Measurements from ENCODE around the gene TMPRSS7.
A peak's percentile ranks its signal among the peaks of the same experiment; 100 is the strongest.
"Not testable (repeated sequence)": the region's sequence is repeated elsewhere in the genome, so short reads cannot be mapped to it uniquely, and the experiment has no call there.

Gene TMPRSS7

DNA sequence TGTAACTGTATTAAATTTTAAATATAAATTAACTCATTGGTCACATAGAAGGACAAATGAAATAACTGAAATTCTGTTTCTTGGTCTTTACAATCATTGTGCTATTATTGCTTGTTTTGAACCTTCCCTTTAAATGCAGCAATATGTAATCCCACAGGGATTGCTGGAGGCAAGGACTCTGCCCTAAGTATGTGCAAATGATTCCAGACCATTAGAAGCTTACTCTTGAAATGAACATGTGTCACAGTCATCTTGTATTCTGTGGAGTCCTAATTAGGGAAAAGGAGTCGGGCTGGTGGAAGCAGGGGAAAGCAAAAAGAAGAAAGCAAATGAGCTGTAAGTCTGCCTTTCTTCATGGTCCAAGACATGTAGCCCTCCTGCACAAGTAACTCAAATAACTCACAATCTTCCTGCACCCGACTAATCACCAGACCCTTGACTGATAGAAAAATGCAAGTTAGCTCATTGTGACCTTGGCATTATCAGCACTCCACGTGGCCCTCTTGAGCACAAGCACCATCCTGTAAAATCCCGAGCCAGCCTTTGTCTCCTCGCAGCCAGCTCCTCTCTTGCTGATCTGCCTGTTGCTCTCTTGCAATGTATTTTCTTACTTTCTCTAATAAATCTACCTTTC is 2.3 kb upstream of the TMPRSS7 start:
- TF ChIP-seq, protein P1, sequence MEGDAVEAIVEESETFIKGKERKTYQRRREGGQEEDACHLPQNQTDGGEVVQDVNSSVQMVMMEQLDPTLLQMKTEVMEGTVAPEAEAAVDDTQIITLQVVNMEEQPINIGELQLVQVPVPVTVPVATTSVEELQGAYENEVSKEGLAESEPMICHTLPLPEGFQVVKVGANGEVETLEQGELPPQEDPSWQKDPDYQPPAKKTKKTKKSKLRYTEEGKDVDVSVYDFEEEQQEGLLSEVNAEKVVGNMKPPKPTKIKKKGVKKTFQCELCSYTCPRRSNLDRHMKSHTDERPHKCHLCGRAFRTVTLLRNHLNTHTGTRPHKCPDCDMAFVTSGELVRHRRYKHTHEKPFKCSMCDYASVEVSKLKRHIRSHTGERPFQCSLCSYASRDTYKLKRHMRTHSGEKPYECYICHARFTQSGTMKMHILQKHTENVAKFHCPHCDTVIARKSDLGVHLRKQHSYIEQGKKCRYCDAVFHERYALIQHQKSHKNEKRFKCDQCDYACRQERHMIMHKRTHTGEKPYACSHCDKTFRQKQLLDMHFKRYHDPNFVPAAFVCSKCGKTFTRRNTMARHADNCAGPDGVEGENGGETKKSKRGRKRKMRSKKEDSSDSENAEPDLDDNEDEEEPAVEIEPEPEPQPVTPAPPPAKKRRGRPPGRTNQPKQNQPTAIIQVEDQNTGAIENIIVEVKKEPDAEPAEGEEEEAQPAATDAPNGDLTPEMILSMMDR (conservative IDR thresholded peaks at IDR 0.05): no peak
- no peak overlapping the region for H3K27ac ChIP-seq

DNA sequence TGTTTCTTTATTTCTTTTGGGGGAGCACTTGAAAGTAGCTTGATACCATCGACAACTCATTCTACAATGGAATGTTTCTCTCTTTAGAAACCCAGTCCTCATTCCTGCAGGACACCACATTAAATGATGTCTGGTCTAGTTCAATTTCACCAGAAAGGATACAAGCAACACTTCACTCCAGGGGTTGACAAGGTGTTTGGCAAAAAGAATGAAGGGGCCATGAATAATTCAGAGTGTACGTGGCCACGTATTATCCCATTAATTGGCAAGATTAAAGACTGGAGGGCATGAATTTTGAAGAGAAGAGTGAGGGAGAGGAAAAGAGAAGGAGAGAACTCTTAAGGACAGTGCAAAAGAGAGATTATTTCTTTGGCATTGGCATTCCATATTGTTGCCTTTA is 705 bp downstream of the TMPRSS7 start:
- H3K27ac ChIP-seq: no peak overlapping the region
- TF ChIP-seq, protein P1 (conservative IDR thresholded peaks at IDR 0.05): no peak

DNA sequence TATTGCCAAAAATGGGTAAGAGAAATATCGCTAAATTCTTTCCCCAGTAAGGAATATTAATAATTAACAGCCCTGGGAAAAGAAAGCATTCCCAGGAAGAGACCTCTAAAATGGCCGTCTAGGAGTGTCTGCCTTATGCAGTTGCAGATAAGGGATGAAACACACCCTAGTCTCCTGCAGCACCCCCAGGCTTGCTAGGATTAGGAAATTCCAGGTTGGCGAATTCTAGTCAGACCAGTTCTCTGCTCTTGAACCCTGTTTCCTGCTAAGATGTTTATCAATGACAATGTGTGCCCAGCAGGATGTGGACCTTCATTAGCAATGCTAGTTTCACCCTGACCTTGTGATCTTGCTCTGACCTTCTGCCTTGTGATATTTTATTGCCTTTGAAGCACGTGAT is 2.7 kb downstream of the TMPRSS7 start:
- H3K27ac ChIP-seq: not testable (repeated sequence)

DNA sequence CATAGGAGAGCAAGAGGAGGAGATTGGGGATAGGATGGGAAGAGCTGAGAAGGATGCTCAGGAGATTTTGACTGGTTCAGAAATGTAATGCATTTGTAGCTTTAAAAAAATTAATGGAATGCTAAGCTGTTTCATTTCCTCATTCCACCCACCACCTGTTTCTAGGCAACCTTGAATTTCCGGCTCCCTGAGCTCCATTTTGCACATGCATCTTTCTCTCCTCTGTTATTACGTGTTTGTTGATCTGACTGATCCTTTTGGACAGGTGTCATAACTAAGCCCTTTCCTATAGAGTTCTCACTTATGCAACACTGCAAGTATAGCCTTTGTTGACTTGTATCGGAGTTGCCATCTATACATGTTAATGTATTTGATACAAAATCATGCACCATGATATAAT is 4.3 kb downstream of the TMPRSS7 start:
- TF ChIP-seq, protein P1 (conservative IDR thresholded peaks at IDR 0.05): no peak
- no peak overlapping the region for H3K27ac ChIP-seq

DNA sequence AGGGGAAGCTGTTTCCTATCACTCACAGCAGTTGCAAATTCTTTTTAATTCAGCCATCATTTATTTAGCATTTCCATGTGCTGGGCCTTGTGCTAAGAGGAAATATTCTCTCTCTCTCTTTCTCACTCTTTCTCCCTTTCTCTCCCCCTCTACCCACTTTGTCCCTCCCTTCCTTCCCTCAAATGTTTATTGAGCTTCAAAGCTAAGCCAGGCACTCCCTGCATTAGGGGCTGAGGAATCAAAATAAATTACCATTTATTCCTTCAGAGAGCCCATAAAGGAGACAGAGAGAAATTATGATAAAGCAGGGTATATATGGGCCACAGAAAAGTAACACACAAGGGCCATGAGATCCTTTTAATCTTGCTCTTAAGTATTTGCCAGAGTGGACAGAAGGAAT is 6.8 kb downstream of the TMPRSS7 start:
- H3K27ac ChIP-seq: no peak overlapping the region
- TF ChIP-seq, protein P1 (conservative IDR thresholded peaks at IDR 0.05): no peak

DNA sequence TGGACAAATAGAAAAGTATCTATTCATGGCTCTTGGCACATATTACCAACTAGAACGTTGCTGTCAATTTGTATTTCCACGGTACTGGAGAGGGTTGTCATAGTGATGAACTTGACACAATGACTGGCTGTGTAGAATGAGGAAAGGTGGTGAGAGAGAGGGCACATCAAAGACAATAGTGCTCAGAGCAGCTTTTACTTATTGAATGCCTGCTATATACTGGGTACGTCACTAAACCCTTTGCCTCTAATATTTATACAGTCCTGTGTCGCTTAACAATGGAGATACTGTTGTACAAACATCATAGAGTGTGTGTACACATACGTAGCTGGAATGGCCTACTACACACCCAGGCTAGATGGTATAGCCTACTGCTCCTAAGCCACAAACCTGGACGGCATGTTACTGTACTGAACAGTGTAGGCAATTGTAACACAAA is 8.3 kb downstream of the TMPRSS7 start:
- TF ChIP-seq, protein P1 (conservative IDR thresholded peaks at IDR 0.05): no peak
- peak overlapping the region; percentile 25; the same call in 1 of the 2 replicates for H3K27ac ChIP-seq

DNA sequence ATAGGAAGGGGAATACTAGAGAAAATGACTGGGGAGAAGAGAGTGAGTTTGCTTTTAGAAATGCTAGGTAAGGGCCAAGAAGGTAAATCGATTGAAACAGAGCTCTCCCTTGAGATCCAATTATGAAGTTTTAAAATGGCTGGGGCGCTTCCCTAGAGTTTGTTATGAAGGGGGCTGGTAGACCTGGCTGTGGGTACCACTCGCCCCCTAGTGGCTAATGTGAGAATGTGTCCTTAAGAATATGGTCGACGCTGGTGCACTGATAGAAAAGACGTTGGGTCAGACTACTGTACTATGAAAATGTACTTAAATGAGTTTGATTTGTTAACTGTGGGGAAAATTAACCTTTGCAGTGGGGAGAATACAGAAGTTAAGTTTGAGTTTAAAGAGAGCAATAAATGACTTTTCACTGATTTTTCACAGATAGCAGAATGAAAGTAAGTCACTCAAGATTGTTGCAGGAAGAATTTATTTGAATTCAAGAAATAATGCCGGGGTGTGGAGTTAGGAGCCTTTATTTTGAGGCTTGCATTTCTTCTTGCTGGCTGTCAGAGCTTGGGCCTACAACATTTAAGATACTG is 9.2 kb downstream of the TMPRSS7 start:
- H3K27ac ChIP-seq: peak overlapping the region; percentile 25; the same call in 1 of the 2 replicates
- TF ChIP-seq, protein P1 (conservative IDR thresholded peaks at IDR 0.05): peak; percentile 94

DNA sequence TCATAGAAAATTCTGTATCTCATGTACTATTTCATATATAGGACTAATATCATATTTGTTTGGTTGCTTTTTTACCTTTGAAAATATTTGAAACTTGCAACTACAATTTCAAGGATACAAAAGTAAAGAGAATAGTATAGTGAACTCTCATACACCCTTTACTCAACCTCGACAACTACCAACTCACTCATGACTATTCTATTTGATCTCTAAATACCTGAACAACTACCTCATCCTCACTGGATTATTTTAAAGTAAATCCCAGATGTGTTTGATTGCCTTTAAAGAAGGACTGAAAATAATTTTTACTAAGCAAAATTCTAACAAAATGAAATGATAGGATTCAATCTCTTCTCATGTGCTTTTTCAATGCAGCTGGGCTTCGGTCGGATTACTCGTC is 12.1 kb downstream of the TMPRSS7 start:
- TF ChIP-seq, protein P1 (conservative IDR thresholded peaks at IDR 0.05): no peak

More for the DNA sequence above, 12.1 kb downstream of the TMPRSS7 start:
- H3K27ac ChIP-seq: no peak overlapping the region

Measured in VCaP (cell line).